Cardiac fibroblast (primary cell): ENCODE measurements around the gene IGF2R.

Source experiments
- DNase-seq, 2 donors: peaks; one replicate each; pipeline versions ENCODE4 v3.0.0 to v3.0.0-alpha.2; 2010; ENCODE audit warnings: low read depth in 2 of 2
- H3K4me3 ChIP-seq, 2 donors: replicated peaks in 1 of 2; 1 replicate in 1 of 2; 2 replicates in 1 of 2; pipeline ENCODE4 v1.5.1; 2011; ENCODE audit warnings: low read depth in 2 of 2, low read length in 2 of 2, mild to moderate bottlenecking in 2 of 2, moderate library complexity in 1 of 2
- TF ChIP-seq, protein P1 (sequence below): IDR thresholded peaks from one replicate; pipeline ENCODE4 v1.5.1; 2011; ENCODE audit warnings: low read depth, mild to moderate bottlenecking, low read length, inconsistent platforms

IGF2R gene

DNA sequence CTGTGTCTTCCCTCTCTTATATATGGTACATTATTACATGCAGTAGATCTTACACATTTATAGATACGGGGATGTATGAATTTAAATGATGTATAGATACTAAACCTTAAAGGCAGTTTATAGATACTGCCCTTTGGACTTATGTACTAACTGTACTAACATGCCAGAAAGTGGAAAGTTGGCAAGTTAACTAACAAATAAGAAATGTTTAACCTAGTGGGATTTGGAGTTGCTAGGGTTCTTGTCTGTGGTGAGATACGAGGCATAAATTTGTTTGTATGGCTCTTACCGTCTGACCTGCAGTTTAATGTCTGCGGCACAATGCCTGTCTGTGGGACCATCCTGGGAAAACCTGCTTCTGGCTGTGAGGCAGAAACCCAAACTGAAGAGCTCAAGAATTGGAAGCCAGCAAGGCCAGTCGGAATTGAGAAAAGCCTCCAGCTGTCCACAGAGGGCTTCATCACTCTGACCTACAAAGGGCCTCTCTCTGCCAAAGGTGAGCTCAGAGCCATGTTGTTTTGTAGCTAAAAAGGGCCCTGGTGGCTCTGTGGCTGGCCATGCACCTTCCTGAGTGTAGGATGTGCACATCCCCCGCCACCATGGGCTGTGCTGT lies 89.8 kb downstream of the IGF2R start:
- TF ChIP-seq, protein P1, sequence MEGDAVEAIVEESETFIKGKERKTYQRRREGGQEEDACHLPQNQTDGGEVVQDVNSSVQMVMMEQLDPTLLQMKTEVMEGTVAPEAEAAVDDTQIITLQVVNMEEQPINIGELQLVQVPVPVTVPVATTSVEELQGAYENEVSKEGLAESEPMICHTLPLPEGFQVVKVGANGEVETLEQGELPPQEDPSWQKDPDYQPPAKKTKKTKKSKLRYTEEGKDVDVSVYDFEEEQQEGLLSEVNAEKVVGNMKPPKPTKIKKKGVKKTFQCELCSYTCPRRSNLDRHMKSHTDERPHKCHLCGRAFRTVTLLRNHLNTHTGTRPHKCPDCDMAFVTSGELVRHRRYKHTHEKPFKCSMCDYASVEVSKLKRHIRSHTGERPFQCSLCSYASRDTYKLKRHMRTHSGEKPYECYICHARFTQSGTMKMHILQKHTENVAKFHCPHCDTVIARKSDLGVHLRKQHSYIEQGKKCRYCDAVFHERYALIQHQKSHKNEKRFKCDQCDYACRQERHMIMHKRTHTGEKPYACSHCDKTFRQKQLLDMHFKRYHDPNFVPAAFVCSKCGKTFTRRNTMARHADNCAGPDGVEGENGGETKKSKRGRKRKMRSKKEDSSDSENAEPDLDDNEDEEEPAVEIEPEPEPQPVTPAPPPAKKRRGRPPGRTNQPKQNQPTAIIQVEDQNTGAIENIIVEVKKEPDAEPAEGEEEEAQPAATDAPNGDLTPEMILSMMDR, result no peak
- no peak for DNase-seq
- H3K4me3 ChIP-seq, result no peak overlapping the region

DNA sequence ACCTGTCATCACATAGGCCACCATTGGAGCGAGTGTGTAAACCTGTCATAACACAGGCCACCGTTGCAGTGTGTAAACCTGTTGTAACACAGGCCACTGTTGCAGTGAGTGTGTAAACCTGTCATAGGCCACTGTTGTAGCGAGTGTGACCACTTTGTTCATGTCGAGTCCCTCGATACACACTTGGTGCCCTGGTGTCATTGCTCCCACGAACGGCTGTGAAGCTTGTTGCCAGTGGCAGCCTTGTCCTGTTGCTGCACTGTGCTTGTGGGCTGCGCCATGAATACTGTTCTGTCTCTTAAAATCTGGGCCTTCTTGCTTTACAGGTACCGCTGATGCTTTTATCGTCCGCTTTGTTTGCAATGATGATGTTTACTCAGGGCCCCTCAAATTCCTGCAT lies 91.3 kb downstream of the IGF2R start:
- H3K4me3 ChIP-seq, result no peak overlapping the region
- DNase-seq, result no peak
- TF ChIP-seq, protein P1, result no peak

DNA sequence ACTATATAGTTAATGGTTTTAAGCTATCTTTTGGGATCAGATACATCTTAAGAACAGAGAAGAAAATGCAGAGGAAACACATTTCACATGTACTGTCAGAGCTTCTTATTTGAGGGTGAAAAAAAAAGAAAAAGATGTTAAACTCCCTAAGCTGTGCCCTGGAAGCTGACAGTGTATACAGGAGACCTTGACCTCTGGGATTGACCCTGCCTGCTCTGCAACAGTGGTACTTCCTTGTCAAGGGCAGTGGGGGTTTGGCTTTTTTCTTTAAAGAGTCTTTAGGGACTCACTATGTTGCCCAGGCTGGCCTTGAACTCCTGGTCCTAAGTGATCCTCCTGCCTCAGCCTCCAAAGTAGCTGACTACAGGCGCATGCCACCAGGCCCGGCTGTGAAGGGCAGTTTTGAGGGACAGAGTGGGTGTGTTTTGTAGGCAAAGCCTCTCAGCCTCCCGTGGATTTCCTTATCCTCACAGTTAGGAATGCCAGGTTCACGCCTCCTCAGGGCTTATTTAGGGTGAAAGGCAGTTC lies 92.1 kb downstream of the IGF2R start:
- TF ChIP-seq, protein P1, result no peak
- H3K4me3 ChIP-seq, result no peak overlapping the region
- DNase-seq, result no peak

DNA sequence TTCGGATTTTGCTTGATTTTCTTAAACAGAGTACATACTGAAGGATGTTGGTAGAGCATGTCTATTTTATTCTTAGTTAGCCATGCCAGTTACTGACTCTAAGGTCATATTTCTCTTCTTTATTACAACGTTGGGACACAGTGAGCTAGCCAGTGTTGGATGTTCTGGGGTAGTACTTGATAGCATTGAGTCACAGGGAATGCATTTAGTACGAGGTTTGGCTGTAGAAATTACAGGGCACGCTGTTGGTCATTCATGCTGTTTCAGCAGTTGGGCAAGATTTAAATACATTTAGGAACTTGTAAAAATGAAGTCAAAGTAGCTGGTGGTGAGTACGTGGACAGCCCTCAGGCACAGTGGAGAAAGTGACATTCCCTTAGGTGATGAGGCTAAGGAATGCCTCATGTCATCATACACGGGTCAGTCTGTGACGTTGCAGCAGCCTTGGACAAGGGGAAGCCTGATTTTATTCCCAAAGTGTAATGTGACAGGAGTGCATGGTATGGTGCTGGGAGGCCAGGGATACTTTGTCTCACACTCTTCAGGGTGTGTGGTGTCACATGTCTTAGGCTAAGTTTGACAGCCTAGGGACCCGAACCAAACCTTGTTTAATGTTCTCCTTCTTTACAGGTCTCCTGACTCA lies 95.0 kb downstream of the IGF2R start:
- DNase-seq, result no peak
- TF ChIP-seq, protein P1, result no peak
- H3K4me3 ChIP-seq, result no peak overlapping the region

DNA sequence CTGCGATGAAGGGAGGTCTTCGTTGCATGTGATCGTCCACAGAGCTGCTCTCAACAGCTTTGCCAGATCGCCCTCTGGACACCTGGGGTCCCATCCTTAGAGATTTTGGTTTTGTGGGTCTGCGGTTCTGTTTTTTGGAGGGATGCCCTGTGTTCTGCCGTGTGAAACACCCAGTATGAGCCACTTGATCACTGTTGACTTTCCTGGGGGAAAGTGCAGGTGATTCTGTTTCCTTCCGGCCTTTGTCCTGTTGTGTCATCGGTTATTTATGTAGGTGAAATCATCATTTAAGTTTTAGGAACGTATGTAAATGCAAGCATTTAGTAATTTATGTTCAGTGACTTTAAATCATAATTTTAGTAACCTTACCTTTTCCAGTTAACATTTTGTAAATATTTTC lies 96.3 kb downstream of the IGF2R start:
- no peak overlapping the region for H3K4me3 ChIP-seq
- TF ChIP-seq, protein P1, result no peak
- no peak for DNase-seq

DNA sequence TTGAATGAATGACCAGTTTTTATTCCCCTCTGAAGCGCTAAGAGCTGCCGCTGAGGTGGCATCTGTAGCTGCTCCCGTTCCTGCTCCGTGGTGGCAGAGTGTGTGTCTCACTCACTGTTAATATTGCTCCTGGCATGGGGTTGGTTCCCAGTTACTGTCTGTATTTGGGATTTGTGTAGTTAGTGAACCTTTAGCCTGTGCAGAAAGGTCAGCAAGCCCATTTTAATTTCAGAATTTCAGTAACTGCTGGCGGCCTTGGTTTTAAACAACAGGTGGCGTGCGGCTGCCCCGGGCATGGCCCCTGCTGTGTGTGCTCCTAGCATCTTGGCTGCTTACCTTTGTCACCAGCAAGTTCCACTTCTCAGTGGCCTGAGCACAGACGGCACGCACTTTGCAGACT lies 98.7 kb downstream of the IGF2R start:
- DNase-seq, result no peak
- H3K4me3 ChIP-seq, result no peak overlapping the region
- TF ChIP-seq, protein P1, result no peak

DNA sequence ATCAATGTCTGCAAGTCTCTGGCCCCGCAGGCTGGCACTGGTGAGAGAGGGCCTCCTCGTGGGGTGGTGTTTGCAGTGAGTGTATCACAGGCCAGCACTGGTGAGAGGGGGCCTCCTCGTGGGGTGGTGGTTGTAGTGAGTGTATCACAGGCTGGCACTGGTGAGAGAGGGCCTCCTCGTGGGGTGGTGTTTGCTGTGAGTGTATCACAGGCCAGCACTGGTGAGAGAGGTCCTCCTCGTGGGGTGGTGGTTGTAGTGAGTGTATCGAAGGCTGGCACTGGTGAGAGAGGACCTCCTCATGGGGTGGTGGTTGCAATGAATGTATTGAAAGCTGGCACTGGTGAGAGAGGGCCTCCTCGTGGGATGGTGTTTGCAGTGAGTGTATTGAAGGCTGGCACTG lies 99.5 kb downstream of the IGF2R start:
- TF ChIP-seq, protein P1, result no peak
- no peak for DNase-seq
- H3K4me3 ChIP-seq, result no peak overlapping the region
